Lung microvascular endothelial cell (primary cell): ENCODE data around the gene COG7. TPM values are rescaled to one million over a fixed set of nuclear protein-coding genes. Genes with fewer than 3 reads are reported as not detected.

Source experiments
- DNase-seq, 2 donors: peaks; one replicate each; pipeline versions ENCODE4 v3.0.0 to v3.0.0-alpha.2; 2010; ENCODE audit warnings: low read depth in 2 of 2
- total RNA-seq: library from RNA; depleted of rRNA; stranded (reverse); fragments of >200 nt; gene quantifications from 2 replicates; pipeline ENCODE4 v1.2.1, GENCODE V29; 2014

COG7 gene
- total RNA-seq, 1 donor from 2014 or later: 10.9 TPM

DNA sequence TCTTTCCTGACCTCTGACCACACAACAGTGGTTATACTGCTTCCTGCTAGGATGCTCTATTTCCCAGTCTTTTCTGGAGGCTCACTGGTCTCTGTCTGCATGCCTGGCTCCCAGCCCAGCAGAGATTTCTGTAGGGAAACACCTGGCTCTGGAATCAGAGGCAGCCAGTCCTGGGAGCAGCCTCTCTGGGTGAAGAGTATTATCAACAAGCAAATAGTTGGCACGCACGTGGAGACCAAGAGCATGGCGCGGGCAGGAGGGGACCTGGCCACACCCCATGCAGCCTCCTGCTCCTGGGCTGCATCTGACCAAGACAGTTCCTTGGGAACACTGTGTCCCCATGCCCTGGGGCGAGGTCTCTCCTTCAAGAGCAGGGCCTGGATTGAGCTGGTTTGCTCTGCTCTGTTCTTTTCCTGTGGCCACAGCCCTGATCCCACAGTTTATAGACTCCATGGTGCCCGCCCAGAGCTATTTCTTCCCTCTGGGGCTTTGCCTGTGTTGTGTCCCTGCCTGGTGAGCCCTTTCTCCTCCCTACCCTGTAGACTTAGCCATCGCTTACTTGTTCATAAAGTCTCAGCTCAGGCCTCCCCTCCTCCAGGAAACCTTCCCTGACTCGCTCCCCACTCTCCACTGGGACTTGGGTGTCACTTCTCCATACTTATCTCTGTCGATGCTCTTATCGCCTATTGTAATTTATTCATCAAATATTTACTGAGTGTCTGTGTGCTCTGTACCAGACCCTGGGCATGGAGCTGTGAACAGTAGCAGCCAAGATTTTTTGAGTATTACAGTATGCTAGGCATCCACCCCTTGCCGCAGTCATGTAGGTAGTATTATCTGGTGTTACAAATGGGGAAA lies 90.3 kb downstream of the COG7 start:
- peak; percentile 92 to 97 for DNase-seq

DNA sequence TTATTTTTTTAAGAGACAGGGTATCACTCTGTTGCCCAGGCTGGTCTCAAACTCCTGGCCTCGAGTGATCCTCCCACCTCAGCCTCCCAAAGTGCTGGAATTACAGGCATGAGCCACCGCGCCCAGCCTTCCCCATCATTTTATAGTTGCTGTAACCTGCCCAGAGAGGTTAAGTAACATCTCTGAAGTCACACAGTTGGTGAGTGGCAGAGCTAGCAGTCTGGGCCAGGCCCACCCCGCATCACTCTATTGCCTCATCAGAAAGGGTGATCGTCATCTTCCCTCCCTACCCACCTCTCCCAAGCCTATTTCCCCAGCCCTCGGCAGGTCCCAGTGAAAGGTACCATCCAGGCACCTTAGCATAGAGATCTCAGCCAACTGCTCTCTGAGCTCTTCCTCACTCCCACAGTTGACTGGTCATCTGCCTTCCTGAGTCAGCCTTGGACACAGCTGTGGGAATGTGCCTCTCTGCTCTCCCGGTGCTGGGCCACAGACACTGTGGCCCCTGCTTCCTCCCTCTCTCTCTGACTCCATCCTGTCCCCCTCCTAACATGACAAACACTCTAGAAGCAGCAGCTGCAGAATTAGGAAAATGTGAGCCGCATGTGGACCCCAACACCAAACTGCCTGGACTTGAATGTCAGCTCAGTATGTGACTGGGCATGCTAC lies 93.8 kb downstream of the COG7 start:
- peak; percentile 78 to 96 for DNase-seq

DNA sequence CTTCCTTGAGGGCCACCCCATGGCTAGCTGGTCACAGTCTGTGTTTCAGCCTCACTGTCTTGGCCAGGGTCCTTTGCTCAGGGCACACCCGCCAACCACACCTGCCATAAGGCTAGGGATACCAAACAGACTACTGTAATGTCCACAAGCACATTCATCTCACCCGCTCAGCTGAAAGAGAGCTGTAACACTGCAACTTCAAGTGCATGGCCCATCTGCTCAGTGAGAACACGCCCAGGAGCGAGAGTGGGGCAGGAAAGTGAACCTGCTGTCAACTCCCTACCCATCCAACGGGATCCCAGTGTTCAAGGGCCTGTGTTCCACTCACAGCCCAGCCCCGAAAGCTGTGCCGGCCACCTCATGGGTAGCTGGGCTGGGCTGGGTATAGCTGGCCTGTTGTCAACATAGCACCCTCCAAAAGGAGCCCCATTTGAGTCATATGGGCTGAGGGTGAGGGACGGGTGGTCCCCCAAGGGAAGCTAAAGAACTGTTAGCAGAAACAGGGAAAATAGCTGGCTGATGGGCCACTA lies 95.2 kb downstream of the COG7 start:
- DNase-seq: no peak

DNA sequence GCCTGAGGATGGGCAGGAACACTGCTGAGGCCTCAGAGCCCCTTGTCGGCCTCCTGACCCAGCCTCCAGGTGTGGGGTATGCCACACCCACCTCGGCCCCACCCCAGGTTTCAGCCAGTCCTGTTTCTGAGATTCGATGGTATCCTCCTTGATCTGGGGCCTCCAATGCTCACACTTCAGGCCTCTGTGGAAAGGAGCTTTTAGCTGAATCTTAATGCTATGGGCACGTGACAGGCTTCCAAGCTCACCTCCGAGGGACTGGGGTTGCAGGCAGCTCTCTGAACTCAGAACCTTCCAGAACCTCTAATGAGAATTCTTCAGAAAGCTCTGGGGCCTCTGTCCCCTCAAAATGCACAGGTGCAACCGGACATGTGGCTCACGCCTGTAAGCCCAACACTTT lies 96.0 kb downstream of the COG7 start:
- no peak for DNase-seq

DNA sequence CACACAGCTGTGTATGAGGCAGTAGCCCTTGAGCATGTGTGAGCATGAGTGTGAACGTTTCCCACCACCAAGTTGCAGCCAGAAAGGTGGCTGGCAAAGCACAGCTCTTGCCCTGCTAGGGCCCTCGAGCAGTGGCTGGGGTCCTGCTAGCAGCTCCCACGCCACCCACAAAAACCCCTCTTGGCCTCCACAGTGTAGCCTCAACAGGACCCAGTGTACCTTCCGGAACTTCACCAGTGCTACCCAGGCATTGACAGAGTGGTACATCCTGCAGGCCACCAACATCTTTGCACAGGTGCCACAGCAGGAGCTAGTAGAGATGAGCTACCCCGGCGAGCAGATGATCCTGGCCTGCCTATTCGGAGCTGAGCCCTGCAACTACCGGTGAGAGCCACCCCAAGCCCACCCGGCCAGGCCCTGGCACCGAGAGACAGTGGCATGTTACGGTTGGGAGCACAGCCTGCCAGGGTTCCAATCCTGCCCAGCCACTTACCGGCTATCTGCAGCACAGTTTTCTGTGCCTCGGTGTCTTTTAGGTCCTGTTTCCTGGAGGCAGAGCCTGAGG lies 97.8 kb downstream of the COG7 start:
- no peak for DNase-seq

DNA sequence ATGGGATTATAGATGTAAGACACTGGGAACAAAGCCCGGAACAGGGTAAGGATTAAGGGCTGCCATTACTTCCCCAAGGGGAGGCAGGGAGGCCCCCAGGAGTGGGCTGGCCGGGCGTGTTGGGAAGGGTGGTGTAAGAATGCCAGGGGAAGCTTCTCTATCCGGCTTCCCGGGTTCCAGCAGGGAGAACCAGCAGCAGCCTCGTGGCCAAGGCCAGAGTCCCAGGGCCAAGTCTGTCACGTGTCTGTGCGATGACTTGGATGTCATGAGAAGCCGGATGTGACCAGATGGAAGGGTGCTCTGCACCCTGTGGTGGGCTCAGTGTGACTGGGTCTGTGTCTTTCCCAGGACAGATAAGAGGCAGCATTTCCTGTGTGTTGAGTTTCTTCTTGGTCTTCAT lies 98.7 kb downstream of the COG7 start:
- DNase-seq: no peak

DNA sequence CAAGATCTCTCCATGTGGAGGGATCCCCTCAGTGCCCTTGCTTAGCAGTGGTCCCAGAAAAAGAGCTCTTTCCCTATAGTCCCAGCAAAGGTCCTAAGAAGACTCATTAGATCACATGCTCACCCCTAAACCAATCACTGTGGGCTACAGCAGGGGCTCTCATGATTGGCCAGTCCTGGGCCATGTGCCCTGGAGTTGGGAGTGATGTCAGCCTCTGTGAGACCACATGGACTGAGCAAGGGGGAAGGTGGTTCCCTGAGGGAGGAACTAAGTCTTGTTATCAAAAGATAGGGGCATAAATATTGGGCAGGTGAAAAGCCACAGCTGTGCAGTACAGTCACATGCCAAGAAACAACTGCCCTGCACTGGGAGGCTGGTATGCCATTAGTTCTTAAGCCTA lies 99.5 kb downstream of the COG7 start:
- DNase-seq: no peak

DNA sequence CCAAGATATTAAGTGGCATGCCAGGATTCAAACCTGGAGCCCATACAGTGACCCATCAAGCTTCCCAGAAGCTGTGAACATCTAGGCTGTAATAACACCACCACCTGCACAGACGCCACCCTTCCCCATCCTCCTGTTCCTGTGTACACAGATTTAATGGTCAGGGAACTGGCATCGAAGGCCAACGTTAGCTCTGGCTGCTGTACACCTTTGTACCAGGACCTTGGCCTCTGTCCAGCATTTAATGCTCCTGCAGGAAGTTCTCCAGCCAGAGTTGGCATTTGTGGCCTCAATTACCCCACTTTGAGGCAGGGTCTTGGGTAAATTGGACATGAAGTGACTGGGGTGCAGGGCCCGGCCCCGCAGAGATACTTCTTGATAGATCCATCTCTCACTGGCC lies 101.6 kb downstream of the COG7 start:
- DNase-seq: no peak

DNA sequence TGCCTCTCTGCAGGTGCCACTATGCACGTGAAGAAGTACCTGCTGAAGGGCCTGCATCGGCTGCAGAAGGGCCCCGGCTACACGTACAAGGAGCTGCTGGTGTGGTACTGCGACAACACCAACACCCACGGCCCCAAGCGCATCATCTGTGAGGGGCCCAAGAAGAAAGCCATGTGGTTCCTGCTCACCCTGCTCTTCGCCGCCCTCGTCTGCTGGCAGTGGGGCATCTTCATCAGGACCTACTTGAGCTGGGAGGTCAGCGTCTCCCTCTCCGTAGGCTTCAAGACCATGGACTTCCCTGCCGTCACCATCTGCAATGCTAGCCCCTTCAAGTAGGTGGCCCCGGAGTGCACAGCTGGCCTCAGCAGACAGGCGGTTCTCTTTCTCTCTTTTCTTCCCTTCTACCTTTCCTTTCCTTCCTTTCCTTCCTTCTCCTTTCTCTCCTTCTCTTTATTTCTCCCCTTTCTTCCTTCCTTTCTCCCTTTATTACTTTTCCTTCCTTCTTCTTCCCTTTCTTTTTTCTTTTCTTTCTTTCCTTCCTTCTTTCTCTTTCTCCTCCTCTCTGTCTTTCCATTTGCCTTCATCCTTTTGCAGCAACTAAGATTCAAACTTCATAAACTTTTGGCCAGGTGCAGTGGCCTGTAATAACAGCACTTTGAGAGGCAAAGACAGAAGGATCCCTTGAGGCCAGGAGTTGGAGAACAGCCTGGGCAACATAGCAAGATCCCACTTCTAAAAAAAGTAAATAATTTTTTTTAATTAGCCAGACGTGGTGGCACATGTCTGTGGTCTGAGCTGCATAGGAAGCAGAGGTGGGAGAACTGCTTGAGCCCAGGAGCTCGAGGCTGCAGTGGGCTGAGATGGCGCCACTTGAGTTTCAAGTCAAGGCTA lies 104.2 kb downstream of the COG7 start:
- DNase-seq: peak in 1 of 2 donors; percentile 24

DNA sequence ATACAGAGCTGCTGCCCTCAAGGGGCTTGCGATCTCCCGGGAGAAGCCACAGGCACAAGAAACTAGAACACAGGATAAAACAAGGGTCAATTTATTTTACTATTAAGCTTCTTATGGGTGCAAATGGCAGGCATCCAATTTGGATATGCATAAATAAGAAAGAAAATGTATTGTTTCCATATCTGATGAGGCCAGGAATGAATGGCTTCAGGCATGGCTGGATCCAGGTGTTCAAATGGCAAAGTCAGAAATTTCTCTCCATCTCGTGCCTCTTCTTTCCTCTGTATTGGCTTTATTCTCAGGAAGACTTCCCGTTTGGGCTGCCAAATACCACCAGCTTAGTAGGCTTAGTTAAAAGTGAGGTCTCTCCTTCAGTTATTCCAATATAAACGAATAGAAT lies 107.8 kb downstream of the COG7 start:
- no peak for DNase-seq

DNA sequence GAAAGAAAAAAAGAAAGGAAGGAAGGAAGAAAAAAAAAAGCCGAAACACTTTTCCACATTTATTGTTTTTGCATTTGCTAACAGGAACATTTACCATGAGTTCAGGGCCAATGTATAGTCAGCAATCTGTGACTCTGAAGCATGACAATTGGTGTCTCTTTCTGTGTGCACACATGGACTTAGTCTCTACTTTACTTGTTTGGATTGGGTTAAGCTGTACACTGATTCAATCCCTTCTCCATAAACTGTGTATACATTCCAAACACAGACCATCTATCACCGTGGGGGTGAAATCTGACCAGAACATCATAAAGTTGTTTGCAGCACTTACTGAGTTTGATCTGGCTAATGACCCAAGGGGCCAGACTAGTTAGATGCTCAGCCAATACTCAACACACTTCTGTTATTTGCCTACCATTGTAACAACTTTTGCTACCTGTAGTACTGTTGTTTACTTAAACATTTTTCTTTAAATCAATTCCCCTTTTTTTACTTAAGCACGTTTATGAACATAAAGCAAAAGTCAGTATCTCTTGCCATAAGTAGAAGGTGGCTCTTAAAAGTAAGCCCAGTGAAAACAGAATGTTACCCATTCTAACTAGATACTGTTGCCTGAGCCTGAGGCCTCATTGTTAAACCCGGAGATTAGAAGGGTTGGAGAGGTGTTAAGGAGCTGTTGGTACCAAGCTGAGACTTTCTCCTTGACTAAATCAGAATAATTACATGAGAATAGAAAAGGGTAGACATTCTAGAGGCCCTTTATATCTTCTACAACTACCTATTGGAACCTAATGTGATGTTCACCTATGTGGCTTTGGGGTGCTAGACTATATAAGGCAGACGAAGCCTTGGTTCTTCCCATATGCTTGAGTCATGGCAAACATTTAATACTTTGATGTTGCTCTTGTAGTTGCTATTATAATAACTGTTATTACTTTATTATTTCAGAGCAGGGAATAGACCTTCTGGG lies 109.1 kb downstream of the COG7 start:
- no peak for DNase-seq

DNA sequence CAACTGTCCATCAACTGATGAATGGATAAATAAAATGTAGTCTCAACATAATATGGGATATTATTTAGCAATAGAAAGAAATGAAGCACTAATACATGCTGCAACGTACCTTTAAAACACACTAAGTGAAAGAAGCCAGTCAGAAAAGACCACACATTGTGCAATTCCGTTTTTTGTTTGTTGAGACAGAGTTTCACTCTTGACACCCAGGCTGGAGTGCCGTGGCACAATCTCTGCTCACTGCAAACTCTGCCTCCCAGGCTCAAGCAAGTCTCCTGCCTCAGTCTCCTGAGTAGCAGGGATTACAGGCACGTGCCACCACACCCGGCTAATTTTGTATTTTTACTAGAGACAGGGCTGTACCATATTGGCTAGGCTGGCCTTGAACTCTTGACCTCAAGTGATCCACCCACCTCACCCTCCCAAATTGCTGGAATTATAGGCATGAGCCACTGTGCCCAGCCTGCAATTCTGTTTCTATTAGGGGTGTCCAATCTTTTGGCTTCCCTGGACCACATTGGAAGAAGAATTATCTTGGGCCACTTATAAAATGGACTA lies 110.8 kb downstream of the COG7 start:
- DNase-seq: no peak

DNA sequence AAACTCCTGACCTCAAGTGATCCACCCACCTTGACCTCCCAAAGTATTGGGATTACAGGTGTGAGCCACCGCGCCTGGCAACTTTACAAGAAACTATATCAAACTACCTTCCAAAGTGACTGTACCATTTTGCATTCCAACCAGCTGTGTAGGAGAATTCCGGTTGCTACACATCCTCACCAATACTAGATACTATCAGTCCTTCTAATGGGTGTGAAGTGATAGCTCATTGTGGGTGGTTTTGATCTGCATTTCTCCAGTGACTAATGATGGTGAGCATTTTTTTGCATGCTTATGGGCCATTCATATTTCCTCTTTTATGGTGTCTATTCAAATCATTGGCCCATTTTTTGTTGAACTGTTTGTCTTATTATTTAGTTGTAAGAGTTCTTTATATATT lies 113.2 kb downstream of the COG7 start:
- no peak for DNase-seq

Other genes starting within 250 kb of the COG7 start
- gene SCNN1B, start 150.9 kb downstream of the COG7 start, total RNA-seq: 4.4 and 18.8 TPM in 2 replicates
- gene GGA2, start 57.3 kb upstream of the COG7 start, total RNA-seq: 22.9 and 28.4 TPM in 2 replicates
- 12.6 and 16.1 TPM in 2 replicates for gene EARS2, start 104.2 kb upstream of the COG7 start, total RNA-seq
- gene UBFD1, start 104.5 kb upstream of the COG7 start, total RNA-seq: 39.7 and 68.5 TPM in 2 replicates
- gene NDUFAB1, start 143.1 kb upstream of the COG7 start, total RNA-seq: 155 and 164 TPM in 2 replicates
- 4.1 and 6.2 TPM in 2 replicates for gene PALB2, start 188.1 kb upstream of the COG7 start, total RNA-seq
- 47.8 and 48.6 TPM in 2 replicates for gene DCTN5, start 188.3 kb upstream of the COG7 start, total RNA-seq
- gene PLK1, start 225.7 kb upstream of the COG7 start, total RNA-seq: 2.8 and 10.9 TPM in 2 replicates